B cell (primary cell): ENCODE results near the gene HOXB3. TPM values are rescaled to one million over a fixed set of nuclear protein-coding genes. Genes with fewer than 3 reads are reported as not detected.

ENCODE experiments used
- ATAC-seq: fragments of 200-7000 bp; cut with Tn5 transposase; one replicate; pipeline ENCODE4 v1.10.0; 2021; ENCODE audit warnings: low read depth, mild to moderate bottlenecking, moderate number of reproducible peaks, moderate library complexity
- CTCF ChIA-PET: fragments of 350-600 bp; sonication (Branson Sonifier 250); formaldehyde crosslinking; loops from one replicate; lab custom pipeline; 2021; ENCODE audit warnings: antibody characterized with exemption, inconsistent platforms; lab: Charles Lee
- POLR2A ChIA-PET: fragments of 350-600 bp; sonication (Branson Sonifier 250); formaldehyde crosslinking; loops from one replicate; lab custom pipeline; 2021; ENCODE audit warnings: antibody characterized with exemption; lab: Charles Lee
- DNase-seq: peaks from one replicate; pipeline ENCODE4 v3.0.0; 2013
- H2AFZ ChIP-seq: 2 replicates; pipeline ENCODE4 v1.6.1; 2012; ENCODE audit warnings: mild to moderate bottlenecking, low read depth, low read length; ENCODE audit not compliant: insufficient read depth, poor library complexity, severe bottlenecking
- H3K27ac ChIP-seq, 2 donors: 1 replicate in 1 of 2; 2 replicates in 1 of 2; pipeline ENCODE4 v1.5.1; 2012 to 2013; ENCODE audit warnings: low read length in 2 of 2, mild to moderate bottlenecking in 2 of 2, moderate library complexity in 1 of 2
- H3K27me3 ChIP-seq, 4 experiments: fragments of 200-600 bp in 1 of 4; sonication (generic) in 1 of 4; replicated peaks in 1 of 4; 1 replicate in 2 of 4; 2 replicates in 2 of 4; pipeline versions ENCODE4 v1.6.1 to v1.7.0; 2013 to 2016; ENCODE audit warnings: low read length in 3 of 4, mild to moderate bottlenecking in 2 of 4, mixed read lengths in 1 of 4, moderate library complexity in 1 of 4; ENCODE audit not compliant: insufficient read depth in 4 of 4, control insufficient read depth in 3 of 4; ENCODE audit errors: control extremely low read depth in 1 of 4
- H3K36me3 ChIP-seq, 2 experiments: replicated peaks in 1 of 2; 1 replicate in 1 of 2; 2 replicates in 1 of 2; pipeline versions ENCODE4 v1.6.1 to v1.7.1; 2013; ENCODE audit warnings: low read length in 1 of 2; ENCODE audit not compliant: insufficient read depth in 2 of 2, control insufficient read depth in 1 of 2; ENCODE audit errors: control extremely low read depth in 1 of 2, extremely low read depth in 1 of 2
- H3K4me1 ChIP-seq, 2 donors: fragments of 200-600 bp in 1 of 2; sonication (generic) in 1 of 2; 1 replicate in 1 of 2; 2 replicates in 1 of 2; pipeline versions ENCODE4 v1.5.1 to v1.6.1; 2013 to 2017; ENCODE audit warnings: low read length in 2 of 2; ENCODE audit not compliant: control insufficient read depth in 2 of 2, insufficient read depth in 2 of 2
- H3K4me2 ChIP-seq: replicated peaks from 2 replicates; pipeline ENCODE3; 2012; ENCODE audit warnings: mild to moderate bottlenecking, low read depth, low read length; ENCODE audit not compliant: poor library complexity, severe bottlenecking
- H3K4me3 ChIP-seq, 5 experiments: fragments of 200-600 bp in 1 of 5; sonication (generic) in 1 of 5; 1 replicate in 3 of 5; 2 replicates in 2 of 5; pipeline versions ENCODE4 v1.5.1 to v1.7.0; 2011 to 2016; ENCODE audit warnings: low read length in 4 of 5, mild to moderate bottlenecking in 4 of 5, low read depth in 2 of 5, control low read depth in 1 of 5, moderate library complexity in 1 of 5; ENCODE audit not compliant: insufficient read depth in 1 of 5; ENCODE audit errors: control extremely low read depth in 1 of 5, extremely low read depth in 1 of 5
- H3K79me2 ChIP-seq: fragments of 200-600 bp; sonication (generic); one replicate; pipeline ENCODE4 v1.6.0; 2016; ENCODE audit warnings: low read length; ENCODE audit not compliant: control insufficient read depth, insufficient read depth
- H3K9ac ChIP-seq: fragments of 200-600 bp; sonication (generic); 2 replicates; pipeline ENCODE4 v1.6.1; 2017; ENCODE audit warnings: mild to moderate bottlenecking, low read length, moderate library complexity
- H3K9me3 ChIP-seq, 3 donors: one replicate each; pipeline versions ENCODE4 v1.6.1 to v1.7.1; 2013; ENCODE audit warnings: low read length in 2 of 3; ENCODE audit not compliant: control insufficient read depth in 2 of 3, insufficient read depth in 1 of 3; ENCODE audit errors: control extremely low read depth in 1 of 3
- H4K20me1 ChIP-seq: 2 replicates; pipeline ENCODE4 v1.6.0; 2012; ENCODE audit warnings: mild to moderate bottlenecking, low read length; ENCODE audit not compliant: insufficient read depth, control insufficient read depth, poor library complexity, severe bottlenecking
- H3K27ac Mint-ChIP-seq: one replicate; pipeline ENCODE4 v1.8.0; 2021; ENCODE audit warnings: mixed read lengths
- H3K27me3 Mint-ChIP-seq: one replicate; pipeline ENCODE4 v1.8.0; 2021; ENCODE audit warnings: mixed read lengths
- H3K4me1 Mint-ChIP-seq: one replicate; pipeline ENCODE4 v1.8.0; 2021; ENCODE audit warnings: mixed read lengths
- H3K4me3 Mint-ChIP-seq: one replicate; pipeline ENCODE4 v1.8.0; 2021; ENCODE audit warnings: mixed read lengths
- H3K9me3 Mint-ChIP-seq: one replicate; pipeline ENCODE4 v1.8.0; 2022; ENCODE audit warnings: mixed read lengths; ENCODE audit not compliant: insufficient read depth
- CTCF ChIP-seq: fragments of 200-600 bp; IDR thresholded peaks from one replicate; pipeline ENCODE4 v1.8.0; 2022; ENCODE audit warnings: antibody characterized with exemption, mild to moderate bottlenecking
- EZH2 ChIP-seq: IDR thresholded peaks from 2 replicates; pipeline ENCODE4 v1.6.1; 2012; ENCODE audit warnings: borderline replicate concordance, low read depth, mild to moderate bottlenecking, moderate library complexity, low read length; ENCODE audit not compliant: insufficient read depth, poor library complexity, severe bottlenecking
- WGBS: methylation state at CpG from one replicate; pipeline ENCODE4 v1.1.5; 2013; ENCODE audit warnings: missing lambda C conversion rate; ENCODE audit not compliant: insufficient coverage; 5-methylcytosine and 5-hydroxymethylcytosine counted together
- intact Hi-C: fragments of 100-400 bp; cut with micrococcal nuclease; formaldehyde crosslinking; loops from one replicate; pipeline ENCODE4 v1.10.0; 2022
- polyA plus RNA-seq: library from polyadenylated mRNA; depleted of rRNA; stranded (reverse); fragments of >200 nt; gene quantifications from 2 replicates; pipeline ENCODE4 v1.2.3, GENCODE V29; 2012
- total RNA-seq, 2 donors: library from RNA; stranded (reverse); fragments of 120-200 nt in 1 of 2; gene quantifications; 1 replicate in 1 of 2; 2 replicates in 1 of 2; pipeline versions ENCODE4 v1.2.3 to v1.2.4, GENCODE V29; 2013 to 2022

HOXB3 gene
- total and polyA plus RNA-seq, 2 donors (not counting 1 experiment from before 2014, with no cell fraction given): 3.0 to 4.0 TPM

GRCh38 chr17:48579760-48580554 is 10.1 kb downstream of the HOXB3 start:
- ChIA-PET CTCF (interaction anchor here (0.7 to 1.1 kb wide), 3 partner anchors 37 to 79 kb away, joined by 3 to 5 read pairs (median 3); no protein-coding TSS in a partner anchor), POLR2A (no interaction called here)
- Histone ChIP-seq H3K4me1 (peaks cover 52 to 59% of the 10 kb centered on the region in 2 donors), H3K4me3 (no peak overlapping the region), H3K4me2 (no peak overlapping the region), H3K27me3 (peaks cover 0 to 83% (median 63%) of the 10 kb centered on the region in 4 experiments), H3K27ac (no peak overlapping the region), H3K9ac (no peak overlapping the region), H2AFZ (no peak overlapping the region), H3K79me2 (no peaks in the 10 kb centered on the region), H3K36me3 (no peaks in the 10 kb centered on the region), H4K20me1 (no peaks in the 10 kb centered on the region), H3K9me3 (peaks cover 0 to 30% (median 0%) of the 10 kb centered on the region in 3 donors)
- DNase-seq (peak; percentile 38), ATAC-seq (no peak)
- peaks cover 60% of the 10 kb centered on the region for H3K27me3 Mint-ChIP-seq
- intact Hi-C loops: loop anchor here (2.0 to 5.0 kb wide), 3 partner anchors 13 to 39 kb away; partner anchors contain the start of genes HOXB5 and HOXB7
- WGBS: 53% methylated on average over 3 of the region's 26 CpGs
- TF ChIP-seq EZH2: no peak
- TF ChIP-seq CTCF: no peak
- H3K4me3 Mint-ChIP-seq: peak overlapping the region; percentile 88
- H3K4me1 Mint-ChIP-seq: peaks cover 53% of the 10 kb centered on the region
- no peaks in the 10 kb centered on the region for H3K9me3 Mint-ChIP-seq
- H3K27ac Mint-ChIP-seq: no peak overlapping the region

GRCh38 chr17:48579471-48579759 is 10.6 kb downstream of the HOXB3 start:
- DNase-seq (no peak), ATAC-seq (no peak)
- Histone ChIP-seq H3K27me3 (peaks cover 0 to 77% (median 60%) of the 10 kb centered on the region in 4 experiments), H4K20me1 (no peaks in the 10 kb centered on the region), H3K4me3 (peak overlapping the region in 1 of 5 experiments; percentile 77), H2AFZ (no peak overlapping the region), H3K79me2 (no peaks in the 10 kb centered on the region), H3K4me1 (peaks cover 50 to 59% of the 10 kb centered on the region in 2 donors), H3K36me3 (no peaks in the 10 kb centered on the region), H3K9ac (peak overlapping the region; percentile 73), H3K27ac (no peak overlapping the region), H3K4me2 (peak overlapping the region; percentile 96), H3K9me3 (peaks cover 0 to 30% (median 0%) of the 10 kb centered on the region in 3 donors)
- intact Hi-C loops: loop anchor here (2.0 to 5.0 kb wide), 3 partner anchors 13 to 39 kb away; partner anchors contain the start of genes HOXB5 and HOXB7
- Mint-ChIP-seq H3K4me3 (peak overlapping the region; percentile 88), H3K27me3 (peaks cover 56% of the 10 kb centered on the region), H3K27ac (peak overlapping the region; percentile 79), H3K9me3 (no peaks in the 10 kb centered on the region), H3K4me1 (peaks cover 51% of the 10 kb centered on the region)
- peak; percentile 27 for TF ChIP-seq EZH2
- TF ChIP-seq CTCF: no peak
- POLR2A ChIA-PET: no interaction called here
- CTCF ChIA-PET: interaction anchor here (0.7 to 0.9 kb wide), 2 partner anchors 14 to 37 kb away, joined by 3 to 5 read pairs; partner anchors contain the start of gene HOXB5
- no CpG with 5 or more reads among the region's 7 CpGs for WGBS
